Stimulated activated CD4-positive, alpha-beta T cell treated with anti-CD3 and anti-CD28 coated beads, Interleukin-4, amount 100 ng/mL, for 24 hours (primary cell): ENCODE results near the gene RALGPS2.
A peak's percentile ranks its signal among the peaks of the same experiment; 100 is the strongest.

Experiments
- DNase-seq: peaks from one replicate; pipeline ENCODE4 v3.0.0-alpha.2; 2020

RALGPS2 gene, protein sequence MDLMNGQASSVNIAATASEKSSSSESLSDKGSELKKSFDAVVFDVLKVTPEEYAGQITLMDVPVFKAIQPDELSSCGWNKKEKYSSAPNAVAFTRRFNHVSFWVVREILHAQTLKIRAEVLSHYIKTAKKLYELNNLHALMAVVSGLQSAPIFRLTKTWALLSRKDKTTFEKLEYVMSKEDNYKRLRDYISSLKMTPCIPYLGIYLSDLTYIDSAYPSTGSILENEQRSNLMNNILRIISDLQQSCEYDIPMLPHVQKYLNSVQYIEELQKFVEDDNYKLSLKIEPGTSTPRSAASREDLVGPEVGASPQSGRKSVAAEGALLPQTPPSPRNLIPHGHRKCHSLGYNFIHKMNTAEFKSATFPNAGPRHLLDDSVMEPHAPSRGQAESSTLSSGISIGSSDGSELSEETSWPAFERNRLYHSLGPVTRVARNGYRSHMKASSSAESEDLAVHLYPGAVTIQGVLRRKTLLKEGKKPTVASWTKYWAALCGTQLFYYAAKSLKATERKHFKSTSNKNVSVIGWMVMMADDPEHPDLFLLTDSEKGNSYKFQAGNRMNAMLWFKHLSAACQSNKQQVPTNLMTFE

DNA sequence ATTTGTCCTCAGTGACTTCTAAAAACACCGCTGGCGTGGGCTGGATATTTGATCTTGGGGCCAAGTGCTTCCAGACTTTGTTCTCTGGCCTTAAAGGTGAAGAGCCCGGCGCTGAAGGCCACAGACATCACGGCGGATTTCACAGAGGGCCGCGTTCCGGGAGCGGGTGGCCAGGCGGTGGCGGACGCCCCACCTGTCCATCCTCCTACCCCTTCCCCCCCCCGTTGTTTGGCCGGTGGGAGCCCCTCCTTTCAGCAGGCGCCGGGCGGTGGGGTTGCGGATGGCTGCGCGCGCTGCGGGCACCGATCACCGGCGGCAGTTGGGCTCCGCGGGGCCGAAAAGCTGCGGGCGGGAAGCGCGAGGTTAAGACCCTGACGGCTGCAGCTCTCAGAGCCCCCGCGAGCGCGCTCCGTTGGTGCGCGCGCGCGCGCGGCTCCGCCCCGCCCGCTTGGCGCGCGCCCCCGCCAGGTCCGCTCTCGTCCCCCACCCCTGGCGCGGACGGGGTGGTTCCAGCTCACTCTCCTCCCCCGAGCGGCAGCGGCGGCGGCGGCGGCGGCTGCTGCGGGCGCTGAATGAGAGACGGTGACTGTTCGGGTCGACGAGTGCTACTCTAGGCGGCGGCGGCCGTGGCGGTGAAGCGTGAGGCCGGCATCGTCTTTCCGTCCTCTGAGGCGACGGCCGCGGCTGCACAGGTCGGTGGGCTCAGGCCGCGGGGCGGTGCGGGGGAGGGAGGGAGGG, at the start of gene RALGPS2:
TSS of gene RALGPS2 (plus strand) at position 517 of the 738 bp plus-strand sequence. CDS start 51,521 bp downstream, outside the sequence.
- peak; percentile 58 for DNase-seq

DNA sequence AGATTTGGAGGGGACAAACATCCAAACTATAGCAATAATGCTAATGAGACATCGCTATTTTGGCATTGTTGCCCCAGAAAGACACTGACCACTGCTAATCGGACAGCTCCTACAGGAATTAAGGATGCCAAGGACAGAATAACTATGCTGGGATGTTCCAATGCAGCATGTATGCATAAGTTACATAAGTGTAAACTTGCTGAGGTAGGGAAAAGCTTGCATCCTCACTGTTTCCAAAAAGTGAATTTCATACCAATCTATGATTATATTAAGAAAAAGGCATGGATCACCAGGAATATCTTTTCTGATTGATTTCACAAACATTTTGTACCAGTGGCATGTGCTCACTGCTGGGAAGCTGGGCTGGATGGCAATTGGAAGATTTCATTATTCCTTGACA, 45.8 kb upstream of the RALGPS2 start:
- DNase-seq, result no peak

DNA sequence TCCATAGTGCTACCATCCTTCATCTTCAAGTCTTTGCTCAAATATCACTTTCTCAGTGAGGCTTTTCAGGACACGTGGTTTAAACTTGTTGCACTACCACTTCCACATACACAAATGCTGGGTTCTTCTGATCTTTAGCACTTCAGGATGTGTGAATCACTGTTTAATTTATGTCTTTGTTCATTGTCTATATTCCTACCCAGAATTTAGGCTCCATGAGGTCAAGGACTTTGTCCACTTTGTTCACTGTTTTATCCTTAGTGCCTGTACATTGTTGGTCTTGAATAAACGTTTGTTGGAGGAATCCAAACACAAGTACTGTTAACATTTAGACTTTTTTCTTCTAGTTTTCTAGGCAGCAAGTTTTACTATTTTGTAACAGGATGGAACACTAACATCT, 42.6 kb upstream of the RALGPS2 start:
- no peak for DNase-seq

DNA sequence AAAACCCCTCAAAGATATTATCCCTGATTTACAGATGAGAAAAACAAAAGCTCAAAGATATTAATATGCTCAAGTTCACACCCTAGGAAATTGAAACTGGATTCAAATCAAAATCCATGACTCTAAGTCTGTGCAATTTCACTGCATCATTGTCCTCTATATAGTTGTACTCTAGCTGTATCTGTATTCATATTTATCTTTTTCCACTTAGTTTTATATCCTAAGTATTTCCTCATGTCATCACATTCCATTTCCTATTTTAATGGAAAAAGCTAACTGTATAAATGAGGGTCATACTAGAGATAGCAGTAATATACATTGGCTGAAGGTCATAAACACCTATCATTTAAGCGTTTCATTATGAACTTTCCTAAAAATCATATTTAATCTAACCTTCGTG, 42.2 kb upstream of the RALGPS2 start:
- no peak for DNase-seq

DNA sequence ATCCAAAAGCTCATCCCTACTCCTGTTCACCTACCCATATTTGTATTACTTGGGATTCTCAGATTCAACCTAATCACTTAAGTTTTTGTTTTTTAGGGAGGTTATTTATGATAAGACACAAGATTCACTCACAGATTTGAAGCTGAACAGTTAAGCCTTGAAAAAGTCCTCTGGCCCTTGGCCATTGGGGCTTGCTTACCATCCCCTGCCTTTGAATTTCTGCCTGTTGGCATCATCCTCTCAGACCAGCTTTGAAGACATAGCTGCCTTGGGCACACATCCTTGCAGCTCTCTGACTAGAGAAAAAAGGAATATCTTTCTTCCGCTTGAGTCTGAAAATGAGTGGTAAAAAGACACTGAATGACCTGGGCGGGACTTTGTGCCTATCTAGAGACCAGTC, 41.8 kb upstream of the RALGPS2 start:
- no peak for DNase-seq

DNA sequence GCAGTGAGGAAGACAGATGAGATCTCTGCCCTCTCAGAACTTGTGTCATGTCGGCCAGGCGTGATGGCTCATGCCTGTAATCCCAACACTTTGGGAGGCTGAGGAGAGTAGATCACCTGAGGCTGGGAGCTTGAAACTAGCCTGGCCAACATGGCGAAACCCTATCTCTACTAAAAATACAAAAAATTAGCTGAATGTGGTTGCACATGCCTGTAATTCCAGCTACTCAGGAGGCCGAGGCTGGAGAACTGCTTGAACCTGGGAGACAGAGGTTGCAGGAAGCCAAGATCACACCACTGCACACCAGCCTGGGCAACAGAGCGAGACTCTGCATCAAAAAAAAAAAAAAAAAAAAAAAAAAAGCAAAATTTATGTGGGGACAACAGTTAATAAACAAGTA, 40.9 kb upstream of the RALGPS2 start:
- no peak for DNase-seq

DNA sequence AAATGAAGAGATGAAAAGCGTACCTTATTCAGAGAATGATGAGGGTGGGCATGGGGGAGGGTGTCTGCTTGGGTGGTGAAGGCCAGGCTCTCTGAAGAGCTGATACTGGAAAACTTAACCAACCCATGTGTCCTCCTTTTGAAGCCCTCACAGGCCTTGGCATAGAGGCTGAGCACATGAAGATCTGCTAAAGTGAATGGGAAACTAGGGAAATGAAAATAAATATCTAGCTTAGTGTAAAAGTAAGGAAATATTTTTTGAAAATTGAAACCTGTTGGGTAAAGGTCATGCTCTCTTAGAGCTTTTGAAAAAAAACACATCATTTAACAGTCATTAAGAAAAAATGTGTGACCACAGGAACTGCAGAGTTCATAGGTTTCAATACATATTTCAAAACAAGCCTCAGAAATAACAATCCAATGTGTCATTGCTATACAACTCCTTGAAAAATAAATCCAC, 40.5 kb upstream of the RALGPS2 start:
- DNase-seq, result no peak

DNA sequence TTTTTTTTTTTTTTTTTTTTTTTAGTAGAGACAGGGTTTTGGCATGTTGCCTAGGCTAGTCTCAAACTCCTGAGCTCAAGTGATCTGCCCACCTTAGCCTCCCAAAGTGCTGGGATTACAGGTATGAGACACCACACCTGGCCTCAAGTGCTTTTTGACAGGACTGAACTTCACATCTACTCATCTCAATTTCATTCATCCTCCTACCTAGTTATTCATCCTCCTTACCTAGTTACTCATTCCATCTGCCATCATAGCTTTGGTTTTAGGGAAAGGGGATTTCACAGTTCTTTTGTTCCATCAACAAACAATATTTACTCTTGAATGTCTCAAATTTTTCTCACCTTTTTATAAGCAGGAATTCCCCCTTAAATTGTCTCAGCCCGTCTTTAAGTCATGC, 38.6 kb upstream of the RALGPS2 start:
- DNase-seq, result no peak

DNA sequence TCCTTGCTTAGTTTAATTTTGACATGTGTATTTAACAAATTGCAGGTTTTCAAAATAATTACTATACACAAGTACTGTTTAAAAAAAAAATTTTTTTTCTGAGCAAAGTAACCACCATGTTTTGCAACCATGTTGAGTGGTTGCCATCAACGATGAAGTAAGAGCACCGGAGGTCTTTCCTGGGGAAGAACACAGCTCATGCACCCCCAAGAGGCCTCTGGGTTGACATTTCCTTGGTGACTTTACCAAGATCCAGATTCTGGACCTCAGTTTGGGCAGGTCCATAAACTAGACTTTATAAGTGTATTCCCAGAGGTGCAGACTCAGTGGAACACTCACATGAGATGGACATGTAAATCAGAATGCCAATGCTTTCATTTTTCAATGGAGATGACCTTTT, 36.8 kb upstream of the RALGPS2 start:
- no peak for DNase-seq

DNA sequence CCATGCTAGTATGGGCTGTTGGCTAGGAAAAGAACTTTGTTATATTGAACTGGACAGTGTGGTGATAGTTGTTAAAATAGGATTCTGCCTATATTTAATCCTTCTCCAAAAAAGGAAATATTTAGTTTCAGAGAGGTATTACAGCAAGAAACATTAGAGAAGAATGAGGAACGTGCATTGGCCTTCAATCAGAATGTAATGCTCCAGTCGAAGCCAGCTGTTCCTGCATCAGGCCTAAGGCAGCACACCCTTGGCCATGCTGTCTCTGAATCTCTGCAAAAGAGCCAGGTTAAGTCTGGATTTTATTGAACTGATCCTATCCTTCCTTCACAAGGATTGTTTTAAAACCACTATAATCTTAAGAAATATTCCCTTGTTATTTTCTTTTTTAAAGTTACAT, 35.3 kb upstream of the RALGPS2 start:
- no peak for DNase-seq

DNA sequence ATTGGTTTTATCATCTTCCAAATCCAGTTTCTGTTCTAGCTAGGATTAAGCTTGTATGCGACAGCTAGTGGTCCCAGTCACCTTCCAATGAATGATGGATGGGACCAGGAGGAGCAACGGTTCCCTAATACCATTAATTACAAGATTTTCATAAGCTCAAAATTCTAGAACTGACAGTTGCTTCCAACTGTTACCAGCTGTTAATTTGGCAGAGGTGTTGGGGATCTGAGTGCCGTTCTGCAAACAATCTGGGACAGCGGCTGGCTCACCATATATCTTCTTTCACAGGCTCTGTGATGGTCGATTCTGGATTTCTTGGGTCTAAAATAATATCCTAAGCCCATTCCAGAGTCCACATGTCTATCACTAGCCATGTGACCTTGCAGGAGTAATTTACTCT, 34.5 kb upstream of the RALGPS2 start:
- no peak for DNase-seq

DNA sequence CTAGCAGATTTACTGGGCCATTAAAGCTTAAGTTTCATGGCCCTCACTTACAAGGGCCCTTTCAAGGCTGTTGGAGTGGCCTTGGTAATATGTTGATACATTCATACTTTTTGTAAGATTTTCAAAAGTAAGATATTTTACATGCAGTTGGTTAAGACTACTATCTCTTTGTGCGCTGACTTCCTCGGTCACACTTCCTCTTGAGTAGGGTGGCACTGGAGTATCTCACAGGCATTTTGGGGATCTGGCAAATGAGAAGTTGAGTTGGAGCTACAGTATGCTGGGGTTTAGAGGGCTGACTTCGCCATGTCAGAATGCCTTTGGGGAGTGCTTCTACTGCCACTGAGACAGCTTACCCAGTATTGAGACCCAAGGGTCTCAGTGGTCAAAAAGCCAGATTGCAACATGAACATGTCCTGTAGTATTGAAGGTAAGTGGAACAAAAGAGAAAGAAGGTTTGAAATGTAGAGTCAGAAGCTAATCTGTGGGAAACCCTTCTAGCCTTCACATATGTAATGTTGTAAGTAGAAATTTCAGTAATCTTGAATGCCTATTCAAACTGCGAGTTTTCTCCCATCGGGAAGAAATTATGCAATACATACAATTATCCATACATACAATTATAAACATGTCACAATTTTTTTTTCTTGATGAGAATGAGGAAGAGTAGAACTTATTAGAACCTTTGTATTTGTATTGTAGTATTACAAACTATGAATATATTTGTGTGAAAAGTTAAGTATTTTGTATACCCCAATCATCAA, 32.3 kb upstream of the RALGPS2 start:
- no peak for DNase-seq

DNA sequence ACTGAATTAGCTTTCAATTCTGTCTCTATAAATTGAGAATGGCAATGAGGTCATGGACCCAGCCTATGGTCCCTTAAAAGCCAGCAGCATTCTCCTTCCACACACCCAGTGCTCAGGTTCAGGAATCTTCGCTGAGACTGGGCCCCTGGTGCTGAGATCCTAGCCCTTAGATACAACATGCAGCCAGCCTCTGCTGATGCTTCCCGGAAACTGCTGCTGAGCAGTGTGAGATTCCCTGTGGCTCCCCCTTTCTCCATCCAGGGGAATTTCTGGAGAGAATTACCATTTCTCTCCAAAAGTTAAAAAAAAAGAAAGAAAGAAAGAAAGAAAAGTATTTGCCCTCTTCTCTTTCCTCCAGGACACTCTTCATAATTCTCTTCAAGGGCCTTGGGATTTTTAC, 31.7 kb upstream of the RALGPS2 start:
- no peak for DNase-seq

DNA sequence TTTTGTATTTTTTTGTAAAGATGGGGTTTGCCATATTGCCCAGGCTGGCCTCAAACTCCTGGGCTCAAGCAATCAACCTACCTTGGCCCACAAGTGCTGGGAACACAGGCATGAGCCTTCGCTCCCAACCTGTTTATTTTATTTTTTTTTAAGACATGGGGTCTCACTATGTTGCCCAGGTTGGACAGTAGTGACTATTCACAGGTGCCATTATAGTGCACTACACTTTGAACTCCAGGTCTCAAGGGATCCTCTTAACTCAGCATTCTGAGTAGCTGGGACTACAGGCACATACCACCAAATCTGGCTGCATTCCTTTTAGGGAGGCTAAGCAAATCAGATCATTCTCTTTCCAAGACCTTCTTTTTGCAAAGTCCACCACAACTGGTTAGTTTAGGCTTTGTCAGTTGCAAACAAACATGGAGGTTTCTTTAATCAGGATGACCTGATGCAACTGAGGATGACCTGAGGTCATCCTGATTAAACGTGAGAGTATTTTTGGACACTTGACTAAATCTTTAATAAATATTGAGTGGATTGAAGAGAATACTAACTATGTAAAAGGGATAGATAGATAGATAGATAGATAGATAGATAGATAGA, 30.0 kb upstream of the RALGPS2 start:
- no peak for DNase-seq

DNA sequence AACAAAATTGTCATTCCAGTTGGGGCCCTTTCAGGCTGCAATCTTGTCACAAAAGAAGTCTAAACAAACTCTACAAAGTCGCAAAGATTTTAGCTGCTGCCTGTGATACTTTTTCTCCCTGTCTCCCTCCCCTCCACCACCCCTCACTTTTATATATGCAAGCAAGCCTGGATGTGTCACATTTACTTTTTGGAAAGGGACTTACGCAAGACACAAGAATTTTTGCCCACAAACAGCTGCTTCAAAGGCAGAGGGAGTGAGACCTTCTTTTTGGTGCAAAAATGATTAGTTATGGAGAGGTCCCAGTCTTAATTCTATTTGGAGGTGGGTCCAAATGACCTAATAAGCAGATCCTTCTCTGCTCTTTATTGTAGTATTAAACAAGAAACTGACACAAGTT, 22.9 kb upstream of the RALGPS2 start:
- no peak for DNase-seq

DNA sequence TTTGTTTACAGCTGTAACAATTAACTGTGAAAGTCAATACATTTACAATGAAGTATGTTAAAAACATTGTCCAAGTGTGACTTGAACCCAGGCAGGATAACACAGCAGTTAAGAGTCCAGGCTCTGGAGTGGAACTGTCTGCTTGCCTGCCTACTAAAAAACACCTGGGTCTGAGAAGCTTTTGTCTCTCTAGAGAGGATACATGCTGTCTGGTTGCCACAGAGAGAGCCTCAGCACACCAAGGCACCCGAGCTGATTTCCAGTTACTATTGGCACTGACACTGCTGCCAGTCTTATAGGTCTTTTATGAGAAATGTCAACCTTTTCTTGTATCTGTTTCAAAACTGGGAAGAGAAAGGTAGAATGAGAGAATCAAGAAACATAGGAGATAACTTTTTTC, 20.2 kb upstream of the RALGPS2 start:
- no peak for DNase-seq

DNA sequence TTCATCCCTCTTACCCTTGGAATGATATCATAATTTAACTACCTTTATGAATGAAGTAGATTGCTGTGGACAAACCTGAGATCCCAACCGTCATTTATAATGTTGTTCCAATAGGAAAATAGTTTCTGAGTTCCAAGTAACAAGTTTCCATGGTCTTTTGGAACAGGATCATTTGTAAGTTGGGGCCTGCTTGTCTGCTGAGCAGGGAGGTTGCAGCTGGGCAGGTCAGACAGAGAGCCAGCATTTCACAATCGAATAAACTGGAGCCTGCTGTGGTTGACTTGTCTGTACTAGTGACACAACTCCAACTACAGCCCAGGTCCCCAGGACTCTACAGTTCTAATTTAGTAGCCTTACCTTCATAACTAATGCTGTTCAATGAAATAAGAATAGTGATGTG, 18.6 kb upstream of the RALGPS2 start:
- DNase-seq, result no peak

DNA sequence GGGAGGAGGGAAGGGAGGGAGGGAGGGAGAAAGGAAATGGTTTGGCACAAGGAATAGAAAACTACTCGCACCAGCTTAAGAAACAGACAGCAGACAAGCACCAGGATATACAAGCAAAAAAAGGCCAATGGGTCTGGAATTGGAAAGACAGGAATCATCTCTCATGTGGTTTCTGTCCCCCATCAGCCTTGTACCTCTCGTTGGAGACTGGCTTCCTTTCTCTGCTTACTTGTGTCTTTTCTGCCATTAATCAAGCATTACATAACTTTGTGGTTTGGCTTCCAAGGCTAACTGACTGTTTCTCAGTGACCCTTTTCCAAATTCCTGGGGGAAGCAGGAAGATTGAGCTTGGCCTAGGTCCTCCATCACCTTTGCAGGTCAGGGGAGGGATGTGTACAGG, 11.8 kb upstream of the RALGPS2 start:
- DNase-seq, result no peak

DNA sequence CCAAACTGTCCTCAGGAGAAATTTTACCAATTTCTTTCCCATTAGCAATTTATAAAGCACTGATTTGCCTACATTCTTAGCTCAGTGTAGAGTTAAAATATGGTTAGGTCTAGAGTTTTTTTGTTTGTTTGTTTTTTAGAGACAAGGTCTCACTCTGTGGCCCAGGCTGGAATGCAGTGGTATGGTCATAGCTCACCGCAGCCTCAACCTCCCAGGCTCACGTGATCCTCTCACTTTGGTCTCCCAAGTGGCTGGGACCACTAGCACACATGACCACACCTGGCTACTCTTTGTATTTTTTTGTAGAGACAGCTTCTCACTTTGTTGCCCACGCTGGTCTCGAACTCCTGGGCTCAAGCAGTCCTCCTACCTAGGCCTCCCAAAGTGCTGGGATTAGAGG, 10.6 kb upstream of the RALGPS2 start:
- DNase-seq, result no peak

DNA sequence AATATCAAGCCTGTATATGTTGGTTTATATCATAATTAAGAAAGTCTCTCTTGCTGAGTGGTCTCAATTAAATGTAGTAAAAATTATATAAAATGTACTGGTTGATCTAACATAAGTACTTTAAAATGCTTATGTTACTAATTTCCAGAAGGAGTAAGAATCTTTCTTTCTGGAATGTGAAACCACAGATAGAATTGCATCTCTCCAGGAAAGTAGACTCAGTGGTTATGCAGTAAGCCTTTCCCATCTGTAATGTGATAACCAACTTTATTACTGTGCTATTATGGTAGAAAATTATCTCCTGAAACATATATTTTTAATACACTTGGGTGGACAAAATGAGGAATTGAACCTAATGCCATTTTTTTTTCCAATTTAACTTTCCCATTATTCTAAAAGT, 8.9 kb upstream of the RALGPS2 start:
- DNase-seq, result no peak

DNA sequence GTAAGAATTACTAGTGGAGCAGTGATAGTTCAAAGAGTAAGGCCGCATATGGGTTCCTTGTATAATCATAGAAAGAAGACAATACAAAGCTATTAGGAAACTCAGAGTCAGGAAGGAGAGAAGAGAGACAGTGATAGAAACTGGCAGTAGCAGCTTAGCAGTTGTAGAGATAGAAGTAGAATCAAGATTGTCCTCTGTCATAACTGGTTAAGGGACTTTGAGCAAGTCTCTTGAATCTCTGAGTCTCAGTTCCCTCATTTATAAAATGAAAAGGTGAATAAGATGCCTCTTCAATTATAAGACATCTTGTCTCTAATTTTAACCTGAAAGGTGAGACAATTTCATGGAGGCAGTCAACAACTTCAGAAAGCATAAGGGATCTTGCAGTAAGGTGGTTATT, 6.5 kb upstream of the RALGPS2 start:
- no peak for DNase-seq

DNA sequence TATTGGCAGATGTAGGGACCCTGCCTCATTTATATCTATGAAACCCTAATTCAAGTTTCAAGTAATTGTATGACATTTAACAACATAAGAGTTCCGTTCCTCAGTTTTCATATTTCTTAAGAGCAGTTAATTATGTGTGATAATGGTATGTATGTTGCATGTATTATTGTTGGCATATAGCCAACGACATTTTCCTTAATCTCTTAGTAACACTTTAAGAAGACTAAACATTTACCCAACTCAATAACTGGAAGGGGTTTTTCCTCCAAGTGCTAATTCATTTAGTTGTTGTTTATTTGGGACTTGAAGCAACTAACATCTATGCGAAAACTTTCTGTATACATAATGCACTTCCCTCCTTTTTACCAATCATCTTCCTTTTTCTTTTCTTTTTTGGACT, 1.5 kb upstream of the RALGPS2 start:
- DNase-seq, result no peak

DNA sequence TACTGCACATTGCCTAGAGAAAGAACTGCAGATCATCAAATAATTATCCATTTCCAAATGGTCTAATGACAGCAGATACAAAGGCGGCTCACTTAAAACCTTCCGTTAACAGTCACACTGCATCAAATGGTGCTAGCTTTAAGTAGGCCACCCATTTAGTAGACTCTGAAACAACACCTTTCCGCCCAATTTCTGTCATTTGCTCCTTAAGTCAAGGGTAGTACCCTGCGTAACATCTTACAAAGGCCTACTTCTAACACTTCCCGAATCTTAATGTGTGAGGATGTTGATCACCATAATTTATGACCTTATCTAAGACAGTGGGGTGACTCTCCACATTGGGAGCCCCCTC, 692 bp upstream of the RALGPS2 start:
- DNase-seq, result no peak
